ENCODE results near the gene LRRC23. TPM values are rescaled to one million over a fixed set of nuclear protein-coding genes. Genes with fewer than 3 reads are reported as not detected.
A peak's percentile ranks its signal among the peaks of the same experiment; 100 is the strongest.

Gene LRRC23
- total RNA-seq, 2 experiments from 2014 or later = 3.2 to 4.7 TPM

DNA sequence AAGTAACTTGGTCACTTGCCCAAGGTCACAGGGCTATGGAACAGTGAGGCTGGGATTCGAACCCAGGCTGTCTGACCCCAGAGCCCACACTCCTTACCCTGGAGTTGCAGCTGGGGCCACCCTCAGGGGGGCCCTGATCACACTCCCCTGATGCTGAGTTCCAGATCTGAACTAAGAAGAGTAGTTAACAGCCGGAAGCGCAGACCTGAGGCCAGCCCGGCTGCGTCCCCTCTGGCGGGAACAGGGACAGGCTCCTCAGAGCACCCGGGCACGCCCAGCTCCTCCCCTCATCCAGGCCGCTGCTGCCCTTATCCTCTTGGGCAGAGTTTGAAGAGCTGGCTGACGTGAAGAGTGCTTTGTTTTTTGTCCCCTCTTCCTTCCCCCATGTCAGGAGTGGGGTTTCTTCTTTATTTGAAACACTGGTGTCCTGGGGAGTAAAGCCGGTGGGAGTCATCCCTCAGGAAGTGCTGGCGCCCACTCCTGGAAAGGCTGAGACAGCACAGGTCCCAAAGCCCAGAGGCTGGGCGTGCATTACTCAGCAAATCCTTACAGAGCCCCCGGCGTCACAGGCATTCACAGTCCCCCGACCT lies 57.2 kb downstream of the LRRC23 start:
- Mint-ChIP-seq H3K4me3 (peak overlapping the region; percentile 90), H3K9me3 (no peaks in the 10 kb centered on the region), H3K27ac (peak overlapping the region; percentile 97), H3K4me1 (ENCODE audit: low read depth) (peaks cover 72% of the 10 kb centered on the region), H3K27me3 (no peaks in the 10 kb centered on the region), H3K36me3 (ENCODE audit: low read depth) (peaks cover 69% of the 10 kb centered on the region)
- H3K27me3 ChIP-seq (ENCODE audit: control insufficient read depth in 1 of 2, insufficient read depth in 2 of 2, low read length in 2 of 2) = no peaks in the 10 kb centered on the region
- peaks cover 85% of the 10 kb centered on the region for H3K4me1 ChIP-seq (ENCODE audit: insufficient read depth, low read length)
- ATAC-seq (ENCODE audit: poor library complexity) = peak; percentile 12
- peak overlapping the region; percentile 94 to 96 for H3K27ac ChIP-seq (ENCODE audit: low read depth in 1 of 2, low read length in 2 of 2)
- CTCF ChIA-PET = interaction anchor here (1.1 to 13.3 kb wide), 9 partner anchors 14 to 95 kb away, joined by 3 to 324 read pairs (median 6); partner anchors contain the start of genes C12orf57, ENO2, LPCAT3 and LRRC23
- TF ChIP-seq, protein P1, sequence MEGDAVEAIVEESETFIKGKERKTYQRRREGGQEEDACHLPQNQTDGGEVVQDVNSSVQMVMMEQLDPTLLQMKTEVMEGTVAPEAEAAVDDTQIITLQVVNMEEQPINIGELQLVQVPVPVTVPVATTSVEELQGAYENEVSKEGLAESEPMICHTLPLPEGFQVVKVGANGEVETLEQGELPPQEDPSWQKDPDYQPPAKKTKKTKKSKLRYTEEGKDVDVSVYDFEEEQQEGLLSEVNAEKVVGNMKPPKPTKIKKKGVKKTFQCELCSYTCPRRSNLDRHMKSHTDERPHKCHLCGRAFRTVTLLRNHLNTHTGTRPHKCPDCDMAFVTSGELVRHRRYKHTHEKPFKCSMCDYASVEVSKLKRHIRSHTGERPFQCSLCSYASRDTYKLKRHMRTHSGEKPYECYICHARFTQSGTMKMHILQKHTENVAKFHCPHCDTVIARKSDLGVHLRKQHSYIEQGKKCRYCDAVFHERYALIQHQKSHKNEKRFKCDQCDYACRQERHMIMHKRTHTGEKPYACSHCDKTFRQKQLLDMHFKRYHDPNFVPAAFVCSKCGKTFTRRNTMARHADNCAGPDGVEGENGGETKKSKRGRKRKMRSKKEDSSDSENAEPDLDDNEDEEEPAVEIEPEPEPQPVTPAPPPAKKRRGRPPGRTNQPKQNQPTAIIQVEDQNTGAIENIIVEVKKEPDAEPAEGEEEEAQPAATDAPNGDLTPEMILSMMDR (IDR thresholded peaks at IDR 0.05) = no peak
- H3K4me3 ChIP-seq (ENCODE audit: low read length) = peak overlapping the region; percentile 29
- no peaks in the 10 kb centered on the region for H3K9me3 ChIP-seq (ENCODE audit: control insufficient read depth in 1 of 2, insufficient read depth in 1 of 2, low read length in 2 of 2)
- DNase-seq = peak in 6 of 14 experiments; percentile 29 to 80 (median 64)
- intact Hi-C loops (cut with DNase I, micrococcal nuclease) = loop anchor here in 1 of 2 experiments (1.0 kb wide), 2 partner anchors 8 to 17 kb away; partner anchors contain the start of gene C12orf57
- peaks cover 48% of the 10 kb centered on the region for H3K36me3 ChIP-seq (ENCODE audit: insufficient read depth, low read length)
- POLR2A ChIA-PET = interaction anchor here (1.0 to 16.4 kb wide), 10 partner anchors 14 to 359 kb away, joined by 4 to 963 read pairs (median 7); partner anchors contain the start of genes C12orf57, C1RL, ENO2 and LPCAT3

DNA sequence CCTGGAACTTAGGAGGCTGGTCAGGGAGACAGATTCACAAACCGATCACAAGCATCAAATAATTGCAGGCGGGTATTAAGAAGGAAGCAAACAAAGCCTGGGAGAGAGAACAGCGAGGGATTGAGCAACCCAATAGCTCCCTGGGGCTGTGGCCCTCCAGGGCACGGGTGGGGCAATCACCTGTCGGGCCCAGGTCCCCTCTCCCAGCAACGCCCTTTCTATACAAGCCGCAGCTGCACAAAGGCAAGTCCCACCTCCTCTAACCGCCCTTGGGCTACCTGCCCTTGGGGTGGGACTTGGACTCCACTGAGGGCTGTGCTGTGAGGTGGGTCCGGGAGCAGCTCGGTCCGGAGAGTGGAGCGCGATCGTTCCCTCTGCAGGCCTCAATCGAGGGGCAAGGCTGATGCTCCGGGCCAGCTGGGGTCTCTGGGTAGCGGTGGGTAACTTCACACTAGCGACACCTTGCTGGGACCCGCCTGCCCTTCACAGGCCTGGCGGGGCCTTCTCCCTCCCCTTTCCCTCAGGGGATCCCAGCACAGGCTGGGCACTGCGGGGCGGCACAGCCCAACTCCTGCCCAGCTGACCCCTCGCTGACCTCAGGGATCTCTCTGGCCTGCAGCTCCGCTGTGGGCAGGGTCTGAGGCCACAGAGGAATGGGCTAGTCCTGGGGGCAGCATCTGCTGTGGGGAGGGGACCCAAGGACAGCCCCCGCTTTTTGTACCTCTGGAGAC lies 57.8 kb downstream of the LRRC23 start:
- Histone ChIP-seq H3K27ac (ENCODE audit: low read depth in 1 of 2, low read length in 2 of 2) (peak overlapping the region; percentile 94 to 96), H3K4me3 (ENCODE audit: low read length) (peak overlapping the region; percentile 29), H3K36me3 (ENCODE audit: insufficient read depth, low read length) (peaks cover 48% of the 10 kb centered on the region), H3K27me3 (ENCODE audit: control insufficient read depth in 1 of 2, insufficient read depth in 2 of 2, low read length in 2 of 2) (no peaks in the 10 kb centered on the region), H3K9me3 (ENCODE audit: control insufficient read depth in 1 of 2, insufficient read depth in 1 of 2, low read length in 2 of 2) (no peaks in the 10 kb centered on the region), H3K4me1 (ENCODE audit: insufficient read depth, low read length) (peaks cover 78% of the 10 kb centered on the region)
- DNase-seq (peak in 1 of 14 experiments; percentile 40), ATAC-seq (ENCODE audit: poor library complexity) (no peak)
- intact Hi-C loops (cut with DNase I, micrococcal nuclease) = no loop called here
- Mint-ChIP-seq H3K4me1 (ENCODE audit: low read depth) (peaks cover 66% of the 10 kb centered on the region), H3K27ac (peak overlapping the region; percentile 97), H3K9me3 (no peaks in the 10 kb centered on the region), H3K36me3 (ENCODE audit: low read depth) (peaks cover 68% of the 10 kb centered on the region), H3K27me3 (no peaks in the 10 kb centered on the region), H3K4me3 (peak overlapping the region; percentile 90)
- CTCF ChIA-PET = interaction anchor here (1.1 to 13.3 kb wide), 6 partner anchors 15 to 71 kb away, joined by 4 to 324 read pairs (median 11); partner anchors contain the start of genes C12orf57, ENO2, LPCAT3 and LRRC23
- POLR2A ChIA-PET = interaction anchor here (1.6 to 16.4 kb wide), 8 partner anchors 8 to 273 kb away, joined by 4 to 963 read pairs (median 8); partner anchors contain the start of genes C12orf57, ENO2, LPCAT3 and PTPN6
- TF ChIP-seq, protein P1 (IDR thresholded peaks at IDR 0.05) = no peak

DNA sequence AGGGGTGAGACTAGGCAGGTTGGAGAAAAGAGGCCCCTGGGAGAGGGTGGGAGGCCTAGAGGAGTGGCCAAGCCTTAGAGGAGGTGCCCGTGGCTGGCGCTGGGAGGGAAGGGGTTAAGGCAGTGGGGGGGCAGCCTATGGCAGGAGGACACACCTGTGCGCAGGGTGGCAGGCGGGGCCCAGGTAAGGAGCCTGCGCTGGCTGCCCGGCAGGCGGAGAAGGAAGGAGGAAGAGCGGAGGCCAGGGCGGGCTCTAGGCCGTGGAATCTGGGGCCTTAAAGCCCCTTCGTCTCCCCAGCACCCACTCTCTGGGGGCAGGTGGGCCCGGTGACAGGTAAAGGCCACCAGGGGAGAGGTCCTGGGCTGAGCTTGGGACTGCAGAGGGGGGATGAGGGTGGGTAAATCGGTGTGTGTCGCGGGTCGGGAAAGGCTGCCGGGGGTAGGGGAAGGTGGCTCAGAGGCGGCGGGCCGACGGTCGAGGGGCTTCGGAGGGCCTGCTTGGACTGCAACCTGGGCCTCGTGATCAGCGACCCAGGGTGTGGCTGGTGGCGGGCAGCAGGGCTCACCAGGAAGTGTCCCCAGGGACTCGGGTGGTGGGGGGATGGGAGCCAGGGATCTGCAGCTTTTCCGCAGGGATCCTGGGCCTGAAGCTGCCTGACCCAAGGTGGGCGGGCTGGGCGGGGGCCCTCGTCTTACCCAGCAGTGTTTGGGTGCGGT lies 58.6 kb downstream of the LRRC23 start:
- H3K36me3 Mint-ChIP-seq (ENCODE audit: low read depth) = peaks cover 69% of the 10 kb centered on the region
- Histone ChIP-seq H3K27ac (ENCODE audit: low read depth in 1 of 2, low read length in 2 of 2) (peak overlapping the region in 1 of 2 donors; percentile 96), H3K4me1 (ENCODE audit: insufficient read depth, low read length) (peaks cover 71% of the 10 kb centered on the region), H3K27me3 (ENCODE audit: control insufficient read depth in 1 of 2, insufficient read depth in 2 of 2, low read length in 2 of 2) (no peaks in the 10 kb centered on the region), H3K9me3 (ENCODE audit: control insufficient read depth in 1 of 2, insufficient read depth in 1 of 2, low read length in 2 of 2) (no peaks in the 10 kb centered on the region), H3K4me3 (ENCODE audit: low read length) (no peak overlapping the region), H3K36me3 (ENCODE audit: insufficient read depth, low read length) (peaks cover 48% of the 10 kb centered on the region)
- no peaks in the 10 kb centered on the region for H3K27me3 Mint-ChIP-seq
- no peak overlapping the region for H3K4me3 Mint-ChIP-seq
- H3K4me1 Mint-ChIP-seq (ENCODE audit: low read depth) = peaks cover 59% of the 10 kb centered on the region
- H3K9me3 Mint-ChIP-seq = no peaks in the 10 kb centered on the region
- ChIA-PET POLR2A (interaction anchor here (1.6 to 16.4 kb wide), 4 partner anchors 9 to 90 kb away, joined by 5 to 963 read pairs (median 51); partner anchors contain the start of genes C12orf57, PTPN6, RNU7-1 and SPSB2), CTCF (interaction anchor here (0.5 to 13.3 kb wide), 3 partner anchors 15 to 154 kb away, joined by 3 to 324 read pairs (median 4); partner anchors contain the start of genes C12orf57, PTPN6 and RNU7-1)
- DNase-seq (peak in 1 of 14 experiments; percentile 37), ATAC-seq (ENCODE audit: poor library complexity) (no peak)
- intact Hi-C loops (cut with DNase I, micrococcal nuclease) = no loop called here
- TF ChIP-seq, protein P1 (IDR thresholded peaks at IDR 0.05) = no peak
- peak overlapping the region; percentile 97 for H3K27ac Mint-ChIP-seq
